SJSA1 (cell line): ENCODE data around the gene STARD3. TPM values are rescaled to one million over a fixed set of nuclear protein-coding genes. Genes with fewer than 3 reads are reported as not detected.

ENCODE experiments used
- DNase-seq, 2 experiments: peaks; one replicate each; pipeline ENCODE4 v3.0.0-alpha.2; 2015 to 2020; ENCODE audit warnings: low spot score in 2 of 2, low read depth in 1 of 2
- H3K27ac ChIP-seq: fragments of 250-450 bp; sonication (Bioruptor Pico); 2 replicates; pipeline ENCODE4 v1.5.1; 2020; ENCODE audit warnings: mild to moderate bottlenecking, moderate library complexity
- H3K27me3 ChIP-seq: fragments of 250-450 bp; sonication (Bioruptor Pico); replicated peaks from 2 replicates; pipeline ENCODE4 v1.5.1; 2020; ENCODE audit warnings: mild to moderate bottlenecking, moderate library complexity
- H3K36me3 ChIP-seq: fragments of 250-450 bp; sonication (Bioruptor Pico); 2 replicates; pipeline ENCODE4 v1.5.1; 2020; ENCODE audit warnings: mild to moderate bottlenecking
- H3K4me1 ChIP-seq: fragments of 250-450 bp; sonication (Bioruptor Pico); replicated peaks from 2 replicates; pipeline ENCODE4 v1.6.1; 2021; ENCODE audit warnings: mild to moderate bottlenecking
- H3K4me3 ChIP-seq: fragments of 250-450 bp; sonication (Bioruptor Pico); 2 replicates; pipeline ENCODE4 v1.5.1; 2020; ENCODE audit warnings: mild to moderate bottlenecking
- H3K9me3 ChIP-seq: fragments of 250-450 bp; sonication (Bioruptor Pico); replicated peaks from 2 replicates; pipeline ENCODE4 v1.5.1; 2020; ENCODE audit warnings: mild to moderate bottlenecking
- total RNA-seq: library from RNA; depleted of rRNA; stranded (reverse); fragments of >200 nt; shearing (Covaris generic); gene quantifications from 2 replicates; pipeline ENCODE4 v1.2.3, GENCODE V29; 2014

Gene STARD3
- total RNA-seq, 1 experiment from 2014 or later = 27.8 TPM

DNA sequence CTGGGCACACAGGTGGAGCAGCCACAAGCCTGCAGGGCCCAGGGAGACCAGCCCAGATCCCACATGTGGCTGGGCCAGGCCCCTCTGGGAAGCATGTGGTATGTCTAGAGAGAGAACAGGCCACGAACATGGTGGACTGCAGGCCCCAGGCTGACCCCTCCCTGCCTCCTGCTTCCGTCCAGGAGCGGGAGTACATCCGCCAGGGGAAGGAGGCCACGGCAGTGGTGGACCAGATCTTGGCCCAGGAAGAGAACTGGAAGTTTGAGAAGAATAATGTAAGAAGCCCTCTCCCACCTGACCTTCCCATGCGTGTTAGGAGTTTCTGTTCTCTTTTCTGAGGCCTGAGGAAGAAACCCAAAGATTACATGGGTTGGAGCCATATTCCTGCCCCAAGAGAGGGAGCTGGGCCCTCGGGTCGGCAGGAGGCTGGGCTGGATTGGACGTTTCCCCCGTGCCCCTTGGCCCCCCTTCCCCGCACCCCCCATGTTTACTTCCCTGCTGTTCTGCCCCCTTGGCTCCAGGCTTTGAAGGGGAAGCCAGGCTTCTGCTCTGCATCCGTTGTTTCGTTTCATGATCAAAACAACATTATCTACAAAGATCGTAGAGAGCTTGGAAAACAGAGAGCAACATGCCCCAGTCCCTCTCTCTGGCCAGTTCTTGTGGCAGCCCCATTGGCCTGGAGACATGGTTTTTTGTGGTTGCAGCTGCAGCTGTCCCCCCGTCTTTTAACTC is 22.5 kb downstream of the STARD3 start:
- Histone ChIP-seq H3K4me1 (no peaks in the 10 kb centered on the region), H3K4me3 (no peak overlapping the region), H3K27ac (no peak overlapping the region), H3K36me3 (peaks cover 17% of the 10 kb centered on the region), H3K9me3 (no peaks in the 10 kb centered on the region), H3K27me3 (no peaks in the 10 kb centered on the region)
- DNase-seq = no peak

DNA sequence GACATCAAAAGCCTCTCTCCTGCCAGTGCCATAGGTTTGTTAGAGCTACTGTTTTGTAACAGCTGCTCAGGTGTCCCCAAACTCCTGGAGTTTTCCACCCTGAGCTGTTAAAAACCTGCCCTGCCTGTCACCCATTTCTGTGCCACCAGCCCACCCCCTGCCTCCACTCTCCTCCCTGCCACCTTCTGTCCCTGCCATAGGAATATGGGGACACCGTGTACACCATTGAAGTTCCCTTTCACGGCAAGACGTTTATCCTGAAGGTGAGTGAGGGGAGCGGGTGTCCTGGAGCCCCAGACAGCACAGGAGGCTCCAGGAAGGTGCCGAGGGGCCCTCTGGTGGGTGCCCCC is 23.0 kb downstream of the STARD3 start:
- H3K9me3 ChIP-seq = no peaks in the 10 kb centered on the region
- no peak overlapping the region for H3K4me3 ChIP-seq
- no peak overlapping the region for H3K27ac ChIP-seq
- no peaks in the 10 kb centered on the region for H3K27me3 ChIP-seq
- peaks cover 17% of the 10 kb centered on the region for H3K36me3 ChIP-seq
- H3K4me1 ChIP-seq = no peaks in the 10 kb centered on the region
- DNase-seq = no peak

DNA sequence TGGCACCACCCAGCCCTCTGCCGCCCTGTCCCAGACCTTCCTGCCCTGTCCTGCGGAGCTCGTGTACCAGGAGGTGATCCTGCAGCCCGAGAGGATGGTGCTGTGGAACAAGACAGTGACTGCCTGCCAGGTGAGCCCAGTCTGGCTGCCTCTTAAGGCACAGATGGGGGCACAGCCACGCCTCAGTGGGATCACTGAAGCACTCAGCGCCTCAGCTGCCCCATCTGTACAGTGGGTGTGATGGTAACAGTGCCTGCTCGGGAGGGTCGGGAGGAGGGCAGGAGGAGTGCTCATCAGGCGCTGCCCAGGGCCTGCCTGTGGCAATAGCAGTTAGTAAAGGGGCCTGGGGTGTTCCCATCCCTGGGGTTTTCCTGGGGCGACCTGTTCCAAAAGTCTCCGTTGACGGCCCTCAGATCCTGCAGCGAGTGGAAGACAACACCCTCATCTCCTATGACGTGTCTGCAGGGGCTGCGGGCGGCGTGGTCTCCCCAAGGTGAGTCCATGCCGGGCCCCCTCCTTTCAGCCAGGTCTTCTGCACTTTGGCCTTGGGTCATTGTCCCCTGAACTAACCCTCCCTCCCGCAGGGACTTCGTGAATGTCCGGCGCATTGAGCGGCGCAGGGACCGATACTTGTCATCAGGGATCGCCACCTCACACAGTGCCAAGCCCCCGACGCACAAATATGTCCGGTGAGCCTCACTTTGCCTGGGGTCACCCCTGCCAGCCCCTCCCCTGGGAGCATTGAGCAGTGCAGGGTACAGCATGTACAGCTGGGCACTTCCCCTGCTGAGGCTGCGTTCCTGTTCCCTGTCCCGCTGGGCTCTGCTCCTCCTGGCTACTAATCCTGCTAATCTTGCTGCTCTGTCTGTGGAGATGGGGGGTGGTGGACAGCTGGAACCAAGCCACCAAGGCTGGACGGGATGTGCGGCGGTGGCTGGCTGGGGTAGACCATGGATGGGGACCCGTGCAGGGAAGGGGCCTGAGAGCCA is 23.7 kb downstream of the STARD3 start:
- no peak for DNase-seq
- no peak overlapping the region for H3K27ac ChIP-seq

DNA sequence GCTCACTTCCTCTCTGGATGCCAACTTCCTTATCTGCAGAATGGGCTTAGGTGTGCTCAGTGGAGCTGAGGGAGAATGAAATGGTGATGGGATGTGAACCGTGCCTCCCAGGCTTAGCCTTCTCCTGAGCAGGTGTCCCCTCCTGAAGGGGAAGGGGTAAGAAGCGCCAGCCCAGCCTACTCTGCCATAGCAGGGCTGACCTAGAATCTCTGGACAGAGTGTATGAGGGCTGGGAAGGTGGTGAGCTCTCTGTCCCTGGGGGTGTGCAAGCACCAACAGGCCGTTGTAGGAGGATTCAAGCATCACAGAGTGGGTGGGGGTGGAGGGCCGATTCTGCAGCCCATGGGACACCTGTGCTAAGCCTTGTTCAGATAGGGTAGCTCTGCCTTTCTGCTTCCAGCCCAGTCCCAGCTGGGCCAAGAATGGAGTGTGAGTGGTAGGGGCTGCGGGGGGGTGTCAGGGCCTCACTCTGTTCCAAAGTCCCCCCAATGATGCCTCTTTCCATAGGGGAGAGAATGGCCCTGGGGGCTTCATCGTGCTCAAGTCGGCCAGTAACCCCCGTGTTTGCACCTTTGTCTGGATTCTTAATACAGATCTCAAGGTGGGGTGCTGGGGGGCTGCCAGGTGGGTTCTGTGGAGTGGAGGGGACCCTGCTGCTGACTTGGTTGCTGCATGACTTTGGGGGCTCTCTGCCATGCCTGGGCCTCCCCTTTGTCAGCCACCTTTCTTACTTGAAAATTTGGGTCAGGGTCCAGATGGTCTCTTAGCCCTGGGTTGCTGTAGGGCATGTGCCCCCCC is 25.0 kb downstream of the STARD3 start:
- H3K4me3 ChIP-seq = no peak overlapping the region
- peaks cover 12% of the 10 kb centered on the region for H3K27me3 ChIP-seq
- no peak overlapping the region for H3K27ac ChIP-seq
- DNase-seq = no peak
- peaks cover 4% of the 10 kb centered on the region; the same call in 1 of the 2 replicates for H3K4me1 ChIP-seq
- no peaks in the 10 kb centered on the region for H3K9me3 ChIP-seq
- peaks cover 17% of the 10 kb centered on the region for H3K36me3 ChIP-seq

More for the DNA sequence above, 23.7 kb downstream of the STARD3 start:
- Histone ChIP-seq H3K9me3 (no peaks in the 10 kb centered on the region), H3K4me1 (peaks cover under 1% of the 10 kb centered on the region; the same call in 1 of the 2 replicates), H3K27me3 (peaks cover under 1% of the 10 kb centered on the region; the same call in 1 of the 2 replicates), H3K36me3 (peaks cover 17% of the 10 kb centered on the region), H3K4me3 (no peak overlapping the region)

DNA sequence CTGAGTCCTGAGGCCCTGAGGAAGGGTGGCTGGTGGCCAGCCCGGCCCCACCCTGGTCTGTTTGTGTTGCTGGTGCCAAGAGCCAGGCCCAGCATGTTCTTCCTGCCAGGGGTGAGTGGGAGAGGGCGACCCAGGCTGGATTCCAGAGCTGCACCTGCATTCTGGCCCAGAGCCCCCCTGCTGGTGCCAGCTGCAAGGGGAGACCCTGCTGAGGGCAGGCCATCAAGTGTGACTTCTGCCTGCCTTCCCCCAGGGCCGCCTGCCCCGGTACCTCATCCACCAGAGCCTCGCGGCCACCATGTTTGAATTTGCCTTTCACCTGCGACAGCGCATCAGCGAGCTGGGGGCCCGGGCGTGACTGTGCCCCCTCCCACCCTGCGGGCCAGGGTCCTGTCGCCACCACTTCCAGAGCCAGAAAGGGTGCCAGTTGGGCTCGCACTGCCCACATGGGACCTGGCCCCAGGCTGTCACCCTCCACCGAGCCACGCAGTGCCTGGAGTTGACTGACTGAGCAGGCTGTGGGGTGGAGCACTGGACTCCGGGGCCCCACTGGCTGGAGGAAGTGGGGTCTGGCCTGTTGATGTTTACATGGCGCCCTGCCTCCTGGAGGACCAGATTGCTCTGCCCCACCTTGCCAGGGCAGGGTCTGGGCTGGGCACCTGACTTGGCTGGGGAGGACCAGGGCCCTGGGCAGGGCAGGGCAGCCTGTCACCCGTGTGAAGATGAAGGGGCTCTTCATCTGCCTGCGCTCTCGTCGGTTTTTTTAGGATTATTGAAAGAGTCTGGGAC is 25.8 kb downstream of the STARD3 start:
- Histone ChIP-seq H3K27me3 (peaks cover 18% of the 10 kb centered on the region), H3K27ac (no peak overlapping the region), H3K4me3 (no peak overlapping the region), H3K4me1 (peaks cover 4% of the 10 kb centered on the region; the same call in 1 of the 2 replicates), H3K9me3 (no peaks in the 10 kb centered on the region), H3K36me3 (peaks cover 17% of the 10 kb centered on the region)
- DNase-seq = no peak

DNA sequence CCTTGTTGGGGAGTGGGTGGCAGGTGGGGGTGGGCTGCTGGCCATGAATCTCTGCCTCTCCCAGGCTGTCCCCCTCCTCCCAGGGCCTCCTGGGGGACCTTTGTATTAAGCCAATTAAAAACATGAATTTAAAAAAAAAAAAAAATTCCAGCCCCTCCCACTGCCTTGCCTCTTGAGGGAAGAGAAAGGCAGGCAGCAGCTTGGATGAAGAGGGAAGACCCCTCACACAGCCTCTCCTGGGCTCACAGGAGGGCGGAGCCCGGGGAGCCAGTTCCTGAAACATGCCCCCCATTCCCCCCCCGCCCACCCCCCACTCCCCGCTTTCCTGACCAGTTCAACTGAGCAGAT is 26.4 kb downstream of the STARD3 start:
- Histone ChIP-seq H3K36me3 (peaks cover 17% of the 10 kb centered on the region), H3K9me3 (0 out of 2 replicates have a peak, but pooled peaks cover 2% of the 10 kb centered on the region), H3K4me3 (no peak overlapping the region), H3K27me3 (peaks cover 21% of the 10 kb centered on the region), H3K27ac (no peak overlapping the region), H3K4me1 (peaks cover 7% of the 10 kb centered on the region)
- DNase-seq = no peak

DNA sequence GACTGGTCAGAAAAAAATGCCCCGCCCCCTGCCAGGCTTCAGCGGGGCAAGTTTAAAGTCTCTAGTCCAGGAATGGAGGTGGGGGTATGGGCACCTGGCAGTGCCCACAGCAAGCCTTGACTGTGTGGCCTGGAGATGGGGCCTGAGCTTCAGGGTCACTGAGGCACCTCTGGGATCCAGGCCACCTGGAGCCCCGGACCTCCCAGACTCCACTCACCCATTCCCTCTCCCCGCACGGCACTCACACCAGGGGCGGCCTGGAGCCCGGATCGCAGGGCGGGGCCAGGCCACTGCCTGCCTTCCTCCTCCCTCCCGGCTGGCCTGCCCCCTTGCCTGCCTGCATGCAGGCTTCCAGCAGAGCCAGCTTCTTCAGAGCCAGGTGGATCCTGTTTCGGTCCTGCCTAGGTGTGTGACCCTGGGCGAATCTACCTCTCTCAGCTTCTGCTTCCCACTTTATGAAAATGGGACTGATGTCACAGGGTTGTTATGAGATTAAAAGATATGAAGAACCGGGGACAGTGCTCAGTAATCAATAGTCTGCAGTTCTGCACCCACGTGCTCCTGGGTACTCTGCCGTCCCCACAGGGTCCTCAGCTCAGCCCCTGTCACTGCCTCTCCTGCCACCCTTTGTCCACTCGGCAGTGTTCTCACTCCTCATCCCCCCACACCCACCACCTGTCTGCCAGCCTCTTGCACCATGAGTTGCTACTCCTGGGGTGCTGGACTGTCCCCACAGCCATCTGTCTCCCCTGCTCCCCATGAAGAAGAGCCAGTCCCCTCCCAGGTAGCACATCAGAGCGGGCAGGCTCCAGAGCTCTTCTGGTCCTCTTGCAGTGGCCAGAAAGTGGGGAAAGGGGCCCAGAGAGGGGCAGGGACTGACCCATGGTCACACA is 27.0 kb downstream of the STARD3 start:
- Histone ChIP-seq H3K4me3 (no peak overlapping the region), H3K4me1 (peaks cover 11% of the 10 kb centered on the region), H3K27me3 (peaks cover 26% of the 10 kb centered on the region), H3K27ac (no peak overlapping the region), H3K9me3 (0 out of 2 replicates have a peak, but pooled peaks cover 2% of the 10 kb centered on the region), H3K36me3 (peaks cover 17% of the 10 kb centered on the region)
- DNase-seq = no peak

DNA sequence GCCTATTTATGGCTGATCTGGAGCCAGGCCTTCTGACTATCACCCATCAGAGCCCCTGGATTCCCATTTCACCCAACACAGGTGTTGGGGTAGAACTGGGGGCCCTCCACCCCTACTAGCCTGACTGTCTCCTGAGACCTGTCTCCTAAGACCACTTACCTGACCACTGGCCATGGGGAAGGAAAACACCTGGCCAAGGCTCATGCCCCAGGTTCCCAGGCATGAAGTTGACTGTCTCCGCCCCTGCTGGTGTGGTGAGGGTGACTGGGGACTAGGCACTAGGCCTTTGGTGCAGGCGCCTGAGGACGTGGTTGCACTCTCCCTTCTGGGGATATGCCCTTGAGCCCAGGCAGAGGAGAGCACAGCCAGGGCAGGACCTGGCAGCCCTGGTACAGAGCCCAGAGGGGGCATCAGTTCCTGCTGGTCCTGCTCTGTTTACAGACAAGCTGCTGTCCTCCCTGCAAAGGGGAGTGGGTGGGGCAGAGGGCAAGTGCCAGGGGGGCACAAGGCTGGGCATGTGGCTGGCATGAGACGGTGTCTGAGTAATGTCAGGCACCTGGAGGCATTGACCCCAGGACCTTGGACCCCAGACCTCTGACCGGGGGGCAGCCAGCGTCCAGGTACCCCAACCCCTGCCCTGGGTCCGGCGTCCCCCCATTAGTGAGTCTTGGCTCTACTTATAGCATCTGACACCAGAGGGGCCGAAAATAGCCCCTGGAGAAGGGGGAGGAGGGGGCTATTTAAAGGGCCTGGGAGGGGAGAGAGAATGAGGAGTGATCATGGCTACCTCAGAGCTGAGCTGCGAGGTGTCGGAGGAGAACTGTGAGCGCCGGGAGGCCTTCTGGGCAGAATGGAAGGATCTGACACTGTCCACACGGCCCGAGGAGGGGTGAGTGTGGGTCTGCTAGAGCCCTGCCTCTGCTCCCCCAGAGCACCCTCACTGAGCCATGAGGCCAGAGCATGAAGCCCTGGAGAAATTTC is 27.9 kb downstream of the STARD3 start, which contains the start of gene TCAP:
TCAP (plus strand) TSS at position 769 of the 981 bp plus-strand sequence; CDS start at position 780, 11 bp downstream.
- peaks cover 31% of the 10 kb centered on the region for H3K27me3 ChIP-seq
- H3K9me3 ChIP-seq = 0 out of 2 replicates have a peak, but pooled peaks cover 2% of the 10 kb centered on the region
- peaks cover 16% of the 10 kb centered on the region for H3K36me3 ChIP-seq
- peaks cover 11% of the 10 kb centered on the region for H3K4me1 ChIP-seq
- no peak for DNase-seq
- no peak within 1 kb of the TSS for H3K27ac ChIP-seq
- no peak within 1 kb of the TSS for H3K4me3 ChIP-seq

DNA sequence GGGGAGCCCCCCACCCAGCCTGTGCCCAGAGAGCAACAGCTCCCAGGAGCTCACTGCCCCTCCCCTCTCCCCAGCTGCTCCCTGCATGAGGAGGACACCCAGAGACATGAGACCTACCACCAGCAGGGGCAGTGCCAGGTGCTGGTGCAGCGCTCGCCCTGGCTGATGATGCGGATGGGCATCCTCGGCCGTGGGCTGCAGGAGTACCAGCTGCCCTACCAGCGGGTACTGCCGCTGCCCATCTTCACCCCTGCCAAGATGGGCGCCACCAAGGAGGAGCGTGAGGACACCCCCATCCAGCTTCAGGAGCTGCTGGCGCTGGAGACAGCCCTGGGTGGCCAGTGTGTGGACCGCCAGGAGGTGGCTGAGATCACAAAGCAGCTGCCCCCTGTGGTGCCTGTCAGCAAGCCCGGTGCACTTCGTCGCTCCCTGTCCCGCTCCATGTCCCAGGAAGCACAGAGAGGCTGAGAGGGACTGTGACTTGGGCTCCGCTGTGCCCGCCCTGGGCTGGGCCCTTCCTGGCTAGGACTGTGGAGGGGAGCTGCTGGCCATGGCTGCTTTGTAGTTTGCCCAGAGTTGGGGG is 28.8 kb downstream of the STARD3 start:
- Histone ChIP-seq H3K27me3 (peaks cover 34% of the 10 kb centered on the region), H3K36me3 (peaks cover 7% of the 10 kb centered on the region), H3K4me3 (no peak overlapping the region), H3K27ac (no peak overlapping the region), H3K9me3 (0 out of 2 replicates have a peak, but pooled peaks cover 2% of the 10 kb centered on the region), H3K4me1 (peaks cover 11% of the 10 kb centered on the region)
- DNase-seq = peak in 1 of 2 experiments; percentile 38

DNA sequence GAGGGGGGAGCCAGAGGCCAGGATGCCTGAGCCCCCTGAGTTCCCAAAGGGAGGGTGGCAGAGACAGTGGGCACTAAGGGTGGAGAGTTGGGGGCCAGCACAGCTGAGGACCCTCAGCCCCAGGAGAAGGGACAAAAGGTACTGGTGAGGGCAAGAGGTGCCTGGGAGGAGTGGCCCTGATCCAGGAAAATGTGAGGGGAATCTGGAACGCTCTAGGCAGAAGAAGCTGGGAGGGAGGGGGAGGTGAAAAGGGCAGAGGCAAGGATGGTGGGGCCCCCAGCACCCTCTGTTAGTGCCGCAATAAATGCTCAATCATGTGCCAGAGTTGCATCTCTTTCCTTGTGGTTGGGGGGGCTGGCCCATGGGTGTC is 29.3 kb downstream of the STARD3 start:
- Histone ChIP-seq H3K27me3 (peaks cover 37% of the 10 kb centered on the region), H3K36me3 (peaks cover 3% of the 10 kb centered on the region; the same call in 1 of the 2 replicates)

More for the DNA sequence above, 29.3 kb downstream of the STARD3 start:
- Histone ChIP-seq H3K27ac (no peak overlapping the region), H3K9me3 (0 out of 2 replicates have a peak, but pooled peaks cover 2% of the 10 kb centered on the region), H3K4me1 (peaks cover 11% of the 10 kb centered on the region), H3K4me3 (no peak overlapping the region)
- no peak for DNase-seq
